GM12878 (cell line): ENCODE data around the gene PHACTR3. TPM values are rescaled to one million over a fixed set of nuclear protein-coding genes. Genes with fewer than 3 reads are reported as not detected.

Experiments used
- BHLHE40 ChIP-seq, 2 experiments: fragments of 450-650 bp in 1 of 2; IDR thresholded peaks; 2 replicates each; pipeline ENCODE4 v1.6.1; 2011 to 2017; ENCODE audit warnings: low read depth in 2 of 2, borderline replicate concordance in 1 of 2, improper control_type of control experiment in 1 of 2, low read length in 1 of 2, mild to moderate bottlenecking in 1 of 2
- CREB1 ChIP-seq: IDR thresholded peaks from 2 replicates; pipeline ENCODE4 v1.6.1; 2012; ENCODE audit warnings: low read depth, mild to moderate bottlenecking, inconsistent platforms
- FOXM1 ChIP-seq: IDR thresholded peaks from 2 replicates; pipeline ENCODE4 v1.6.1; 2012; ENCODE audit warnings: low read depth, mild to moderate bottlenecking, inconsistent platforms, low read length, moderate library complexity
- GATAD2B ChIP-seq: fragments of 450-650 bp; conservative IDR thresholded peaks from 2 replicates; pipeline ENCODE4 v1.6.1; 2017; ENCODE audit warnings: low read depth, mild to moderate bottlenecking, moderate library complexity
- HCFC1 ChIP-seq: fragments of 150-350 bp; IDR thresholded peaks from 2 replicates; pipeline ENCODE4 v1.6.1; 2014; ENCODE audit warnings: low read length
- HDAC2 ChIP-seq: fragments of 200-600 bp; sonication (generic); IDR thresholded peaks from 2 replicates; pipeline ENCODE4 v1.6.1; 2017
- MTA2 ChIP-seq: fragments of 450-650 bp; IDR thresholded peaks from 2 replicates; pipeline ENCODE4 v1.6.1; 2016; ENCODE audit warnings: low read depth, mild to moderate bottlenecking, moderate library complexity
- MYC ChIP-seq: IDR thresholded peaks from 2 replicates; pipeline ENCODE4 v1.6.1; 2011; ENCODE audit warnings: mild to moderate bottlenecking, low read length, moderate library complexity, inconsistent platforms; ENCODE audit not compliant: insufficient read depth, insufficient replicate concordance, insufficient read length, severe bottlenecking
- RAD51 ChIP-seq: fragments of 450-650 bp; IDR thresholded peaks from 2 replicates; pipeline ENCODE4 v1.6.1; 2016; ENCODE audit warnings: moderate library complexity, mild to moderate bottlenecking, inconsistent platforms
- RBBP5 ChIP-seq: fragments of 200-600 bp; sonication (generic); conservative IDR thresholded peaks from 2 replicates; pipeline ENCODE4 v1.6.1; 2016
- SMC3 ChIP-seq: IDR thresholded peaks from 2 replicates; pipeline ENCODE4 v1.6.1; 2011; ENCODE audit warnings: low read length, improper control_type of control experiment, borderline replicate concordance
- SRF ChIP-seq, 2 experiments: IDR thresholded peaks; 2 replicates each; pipeline ENCODE4 v1.6.1; 2011; ENCODE audit warnings: low read depth in 2 of 2, low read length in 2 of 2, mild to moderate bottlenecking in 1 of 2, moderate library complexity in 1 of 2
- STAT3 ChIP-seq: IDR thresholded peaks from 2 replicates; pipeline ENCODE4 v1.6.1; 2011; ENCODE audit warnings: low read depth, low read length, improper control_type of control experiment
- ZSCAN29 ChIP-seq: fragments of 450-650 bp; IDR thresholded peaks from 2 replicates; pipeline ENCODE4 v1.6.1; 2017; ENCODE audit warnings: mild to moderate bottlenecking, moderate library complexity
- ZZZ3 ChIP-seq: IDR thresholded peaks from 2 replicates; pipeline ENCODE4 v1.6.1; 2011; ENCODE audit warnings: low read depth; ENCODE audit not compliant: control insufficient read depth, insufficient read length
- polyA plus RNA-seq, 11 experiments: library from polyadenylated mRNA; depleted of rRNA in 4 of 11; unstranded in 6 of 11; stranded (reverse) in 5 of 11; fragments of >200 nt; fragmentation: Nextera tagmentation in 4 of 11; fragmentation: Illumina TruSeq in 1 of 11; extraction: Ambion mirVana in 4 of 11; extraction: Trizol in 1 of 11; gene quantifications; 1 replicate in 1 of 11; 2 replicates in 10 of 11; pipeline versions ENCODE4 v1.2.1 to v1.2.3, GENCODE V29; 2011 to 2016; ENCODE audit warnings: inconsistent platforms in 2 of 11, missing spikeins in 2 of 11, low read depth in 1 of 11
- total RNA-seq, 4 experiments: library from RNA; depleted of rRNA in 3 of 4; stranded (reverse); fragments of >200 nt in 3 of 4; fragmentation: Illumina TruSeq in 1 of 4; extraction: Trizol in 1 of 4; gene quantifications; 2 replicates each; pipeline versions ENCODE4 v1.2.1 to v1.2.3, GENCODE V29; 2013 to 2021
- TF ChIP-seq, protein P1 (sequence below): fragments of 450-650 bp; IDR thresholded peaks from 2 replicates; pipeline ENCODE4 v1.6.1; 2017; ENCODE audit warnings: mild to moderate bottlenecking, moderate library complexity
- TF ChIP-seq, protein P2 (sequence below): IDR thresholded peaks from 2 replicates; pipeline ENCODE4 v1.6.1; 2011; ENCODE audit warnings: borderline replicate concordance, low read depth, mild to moderate bottlenecking, moderate library complexity, mixed read lengths, low read length; ENCODE audit not compliant: insufficient read depth; ENCODE audit errors: extremely low read length
- TF ChIP-seq, protein P3 (sequence below): fragments of 450-650 bp; IDR thresholded peaks from 2 replicates; pipeline ENCODE4 v1.6.1; 2017; ENCODE audit warnings: antibody characterized with exemption, mild to moderate bottlenecking, moderate library complexity
- TF ChIP-seq, protein P4 (sequence below): fragments of 450-650 bp; IDR thresholded peaks from 2 replicates; pipeline ENCODE4 v1.6.1; 2017; ENCODE audit warnings: mild to moderate bottlenecking, low read depth, inconsistent platforms; ENCODE audit not compliant: poor library complexity, severe bottlenecking

The PHACTR3 gene
- total and polyA plus RNA-seq, 10 of the 15 experiments (the other 5 are each of a cell fraction or from before 2014, with no cell fraction given): 0.17 to 2.7 (median 0.27) TPM; not detected in 1

GRCh38 chr20:59752101-59752586 lies 147.8 kb downstream of the PHACTR3 start (continued):
- TF ChIP-seq, protein P1, sequence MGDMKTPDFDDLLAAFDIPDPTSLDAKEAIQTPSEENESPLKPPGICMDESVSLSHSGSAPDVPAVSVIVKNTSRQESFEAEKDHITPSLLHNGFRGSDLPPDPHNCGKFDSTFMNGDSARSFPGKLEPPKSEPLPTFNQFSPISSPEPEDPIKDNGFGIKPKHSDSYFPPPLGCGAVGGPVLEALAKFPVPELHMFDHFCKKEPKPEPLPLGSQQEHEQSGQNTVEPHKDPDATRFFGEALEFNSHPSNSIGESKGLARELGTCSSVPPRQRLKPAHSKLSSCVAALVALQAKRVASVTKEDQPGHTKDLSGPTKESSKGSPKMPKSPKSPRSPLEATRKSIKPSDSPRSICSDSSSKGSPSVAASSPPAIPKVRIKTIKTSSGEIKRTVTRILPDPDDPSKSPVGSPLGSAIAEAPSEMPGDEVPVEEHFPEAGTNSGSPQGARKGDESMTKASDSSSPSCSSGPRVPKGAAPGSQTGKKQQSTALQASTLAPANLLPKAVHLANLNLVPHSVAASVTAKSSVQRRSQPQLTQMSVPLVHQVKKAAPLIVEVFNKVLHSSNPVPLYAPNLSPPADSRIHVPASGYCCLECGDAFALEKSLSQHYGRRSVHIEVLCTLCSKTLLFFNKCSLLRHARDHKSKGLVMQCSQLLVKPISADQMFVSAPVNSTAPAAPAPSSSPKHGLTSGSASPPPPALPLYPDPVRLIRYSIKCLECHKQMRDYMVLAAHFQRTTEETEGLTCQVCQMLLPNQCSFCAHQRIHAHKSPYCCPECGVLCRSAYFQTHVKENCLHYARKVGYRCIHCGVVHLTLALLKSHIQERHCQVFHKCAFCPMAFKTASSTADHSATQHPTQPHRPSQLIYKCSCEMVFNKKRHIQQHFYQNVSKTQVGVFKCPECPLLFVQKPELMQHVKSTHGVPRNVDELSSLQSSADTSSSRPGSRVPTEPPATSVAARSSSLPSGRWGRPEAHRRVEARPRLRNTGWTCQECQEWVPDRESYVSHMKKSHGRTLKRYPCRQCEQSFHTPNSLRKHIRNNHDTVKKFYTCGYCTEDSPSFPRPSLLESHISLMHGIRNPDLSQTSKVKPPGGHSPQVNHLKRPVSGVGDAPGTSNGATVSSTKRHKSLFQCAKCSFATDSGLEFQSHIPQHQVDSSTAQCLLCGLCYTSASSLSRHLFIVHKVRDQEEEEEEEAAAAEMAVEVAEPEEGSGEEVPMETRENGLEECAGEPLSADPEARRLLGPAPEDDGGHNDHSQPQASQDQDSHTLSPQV: no peak
- TF ChIP-seq SMC3 (no peak), STAT3 (no peak), MYC (peak; percentile 72), ZSCAN29 (no peak), BHLHE40 (IDR thresholded peaks at IDR 0.05; ENCODE audit: borderline replicate concordance in 1 of 2, low read depth in 2 of 2, low read length in 1 of 2) (peak; percentile 85 to 96), HDAC2 (no peak), CREB1 (no peak), RAD51 (no peak), HCFC1 (no peak), RBBP5 (no peak), SRF (IDR thresholded peaks at IDR 0.05; ENCODE audit: low read depth in 2 of 2, low read length in 2 of 2) (no peak), MTA2 (no peak), ZZZ3 (no peak), GATAD2B (no peak), FOXM1 (no peak)
- TF ChIP-seq, protein P2, sequence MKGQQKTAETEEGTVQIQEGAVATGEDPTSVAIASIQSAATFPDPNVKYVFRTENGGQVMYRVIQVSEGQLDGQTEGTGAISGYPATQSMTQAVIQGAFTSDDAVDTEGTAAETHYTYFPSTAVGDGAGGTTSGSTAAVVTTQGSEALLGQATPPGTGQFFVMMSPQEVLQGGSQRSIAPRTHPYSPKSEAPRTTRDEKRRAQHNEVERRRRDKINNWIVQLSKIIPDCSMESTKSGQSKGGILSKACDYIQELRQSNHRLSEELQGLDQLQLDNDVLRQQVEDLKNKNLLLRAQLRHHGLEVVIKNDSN: no peak
- TF ChIP-seq, protein P3, sequence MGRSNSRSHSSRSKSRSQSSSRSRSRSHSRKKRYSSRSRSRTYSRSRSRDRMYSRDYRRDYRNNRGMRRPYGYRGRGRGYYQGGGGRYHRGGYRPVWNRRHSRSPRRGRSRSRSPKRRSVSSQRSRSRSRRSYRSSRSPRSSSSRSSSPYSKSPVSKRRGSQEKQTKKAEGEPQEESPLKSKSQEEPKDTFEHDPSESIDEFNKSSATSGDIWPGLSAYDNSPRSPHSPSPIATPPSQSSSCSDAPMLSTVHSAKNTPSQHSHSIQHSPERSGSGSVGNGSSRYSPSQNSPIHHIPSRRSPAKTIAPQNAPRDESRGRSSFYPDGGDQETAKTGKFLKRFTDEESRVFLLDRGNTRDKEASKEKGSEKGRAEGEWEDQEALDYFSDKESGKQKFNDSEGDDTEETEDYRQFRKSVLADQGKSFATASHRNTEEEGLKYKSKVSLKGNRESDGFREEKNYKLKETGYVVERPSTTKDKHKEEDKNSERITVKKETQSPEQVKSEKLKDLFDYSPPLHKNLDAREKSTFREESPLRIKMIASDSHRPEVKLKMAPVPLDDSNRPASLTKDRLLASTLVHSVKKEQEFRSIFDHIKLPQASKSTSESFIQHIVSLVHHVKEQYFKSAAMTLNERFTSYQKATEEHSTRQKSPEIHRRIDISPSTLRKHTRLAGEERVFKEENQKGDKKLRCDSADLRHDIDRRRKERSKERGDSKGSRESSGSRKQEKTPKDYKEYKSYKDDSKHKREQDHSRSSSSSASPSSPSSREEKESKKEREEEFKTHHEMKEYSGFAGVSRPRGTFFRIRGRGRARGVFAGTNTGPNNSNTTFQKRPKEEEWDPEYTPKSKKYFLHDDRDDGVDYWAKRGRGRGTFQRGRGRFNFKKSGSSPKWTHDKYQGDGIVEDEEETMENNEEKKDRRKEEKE: no peak
- TF ChIP-seq, protein P4, sequence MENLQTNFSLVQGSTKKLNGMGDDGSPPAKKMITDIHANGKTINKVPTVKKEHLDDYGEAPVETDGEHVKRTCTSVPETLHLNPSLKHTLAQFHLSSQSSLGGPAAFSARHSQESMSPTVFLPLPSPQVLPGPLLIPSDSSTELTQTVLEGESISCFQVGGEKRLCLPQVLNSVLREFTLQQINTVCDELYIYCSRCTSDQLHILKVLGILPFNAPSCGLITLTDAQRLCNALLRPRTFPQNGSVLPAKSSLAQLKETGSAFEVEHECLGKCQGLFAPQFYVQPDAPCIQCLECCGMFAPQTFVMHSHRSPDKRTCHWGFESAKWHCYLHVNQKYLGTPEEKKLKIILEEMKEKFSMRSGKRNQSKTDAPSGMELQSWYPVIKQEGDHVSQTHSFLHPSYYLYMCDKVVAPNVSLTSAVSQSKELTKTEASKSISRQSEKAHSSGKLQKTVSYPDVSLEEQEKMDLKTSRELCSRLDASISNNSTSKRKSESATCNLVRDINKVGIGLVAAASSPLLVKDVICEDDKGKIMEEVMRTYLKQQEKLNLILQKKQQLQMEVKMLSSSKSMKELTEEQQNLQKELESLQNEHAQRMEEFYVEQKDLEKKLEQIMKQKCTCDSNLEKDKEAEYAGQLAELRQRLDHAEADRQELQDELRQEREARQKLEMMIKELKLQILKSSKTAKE: no peak
